ENCODE data around the gene NFE2.
"Not testable (repeated sequence)": the region's sequence is repeated elsewhere in the genome, so short reads cannot be mapped to it uniquely, and the experiment has no call there.

The NFE2 gene

GRCh38 chr12:54306925-54307741 lies 6.3 kb upstream of the NFE2 start:
- no peak for DNase-seq (ENCODE audit: low spot score)

- DNase-seq (ENCODE audit: low spot score) = no peak
Measured at GRCh38 chr12:54304187-54304810, 3.5 kb upstream of the NFE2 start.

- no peak for DNase-seq (ENCODE audit: low spot score)
Measured at GRCh38 chr12:54303640-54304039, 2.8 kb upstream of the NFE2 start.

GRCh38 chr12:54301428-54302048 lies 723 bp upstream of the NFE2 start:
- no peak for DNase-seq (ENCODE audit: low spot score)

GRCh38 chr12:54300225-54300731 lies 537 bp downstream of the NFE2 start:
- no peak for DNase-seq (ENCODE audit: low spot score)

- DNase-seq (ENCODE audit: low spot score) = no peak
Measured at GRCh38 chr12:54299515-54300224, 1.1 kb downstream of the NFE2 start.

GRCh38 chr12:54298904-54299303 lies 1.9 kb downstream of the NFE2 start:
- no peak for DNase-seq (ENCODE audit: low spot score)

- no peak for DNase-seq (ENCODE audit: low spot score)
Measured at GRCh38 chr12:54296393-54297099, 4.3 kb downstream of the NFE2 start.

- DNase-seq (ENCODE audit: low spot score) = no peak
Measured at GRCh38 chr12:54294953-54295566, 5.8 kb downstream of the NFE2 start.

GRCh38 chr12:54294152-54294952 lies 6.5 kb downstream of the NFE2 start:
- peak; percentile 73 for DNase-seq (ENCODE audit: low spot score)

GRCh38 chr12:54292931-54293241 lies 7.9 kb downstream of the NFE2 start:
- DNase-seq (ENCODE audit: low spot score) = no peak

- no peak for DNase-seq (ENCODE audit: low spot score)
Measured at GRCh38 chr12:54292083-54292930, 8.5 kb downstream of the NFE2 start.

GRCh38 chr12:54287261-54288157 lies 13.3 kb downstream of the NFE2 start:
- DNase-seq (ENCODE audit: low spot score) = no peak

GRCh38 chr12:54286042-54287030 lies 14.5 kb downstream of the NFE2 start:
- DNase-seq (ENCODE audit: low spot score) = no peak

GRCh38 chr12:54285150-54286041 lies 15.4 kb downstream of the NFE2 start:
- DNase-seq (ENCODE audit: low spot score) = no peak

- not testable (repeated sequence) for DNase-seq (ENCODE audit: low spot score)
Measured at GRCh38 chr12:54284070-54284780, 16.6 kb downstream of the NFE2 start.
